Trophoblast cell (in vitro differentiated cells and primary cell): ENCODE data around the gene FSTL1.

ENCODE experiments used
- DNase-seq, 2 donors: peaks; one replicate each; pipeline ENCODE4 v3.0.0-alpha.2; 2016
- H2AFZ ChIP-seq: 2 replicates; pipeline ENCODE4 v1.6.1; 2013; ENCODE audit warnings: low read length, moderate library complexity, mild to moderate bottlenecking; ENCODE audit not compliant: insufficient read depth, poor library complexity
- H2AK5ac ChIP-seq: 2 replicates; pipeline ENCODE4 v1.6.1; 2013; ENCODE audit warnings: mild to moderate bottlenecking, low read length
- H2BK120ac ChIP-seq: 2 replicates; pipeline ENCODE4 v1.6.1; 2013; ENCODE audit warnings: low read length, mild to moderate bottlenecking, moderate library complexity; ENCODE audit not compliant: insufficient read depth, poor library complexity
- H2BK12ac ChIP-seq: 2 replicates; pipeline ENCODE4 v1.6.1; 2013; ENCODE audit warnings: mild to moderate bottlenecking, low read length, moderate library complexity
- H2BK5ac ChIP-seq: 2 replicates; pipeline ENCODE4 v1.6.1; 2013; ENCODE audit warnings: low read length, low read depth, moderate library complexity, mild to moderate bottlenecking; ENCODE audit not compliant: poor library complexity
- H3K14ac ChIP-seq: 2 replicates; pipeline ENCODE4 v1.6.1; 2013; ENCODE audit warnings: mild to moderate bottlenecking, low read length
- H3K18ac ChIP-seq: 2 replicates; pipeline ENCODE4 v1.6.1; 2013; ENCODE audit warnings: mild to moderate bottlenecking, low read length
- H3K23ac ChIP-seq: 2 replicates; pipeline ENCODE4 v1.6.1; 2013; ENCODE audit warnings: low read length
- H3K27ac ChIP-seq: 2 replicates; pipeline ENCODE4 v1.5.1; 2013; ENCODE audit warnings: low read depth, mild to moderate bottlenecking, inconsistent platforms, low read length, moderate library complexity
- H3K27me3 ChIP-seq: 2 replicates; pipeline ENCODE4 v1.6.1; 2013; ENCODE audit warnings: inconsistent platforms, mild to moderate bottlenecking, low read length, moderate library complexity; ENCODE audit not compliant: insufficient read depth
- H3K36me3 ChIP-seq, 2 experiments: 1 replicate in 1 of 2; 2 replicates in 1 of 2; pipeline ENCODE4 v1.6.1; 2013; ENCODE audit warnings: low read length in 2 of 2, mild to moderate bottlenecking in 2 of 2, moderate library complexity in 1 of 2; ENCODE audit not compliant: insufficient read depth in 2 of 2, control insufficient read depth in 1 of 2
- H3K4ac ChIP-seq: 2 replicates; pipeline ENCODE4 v1.6.1; 2013; ENCODE audit warnings: low read depth, mild to moderate bottlenecking, low read length, moderate library complexity
- H3K4me1 ChIP-seq, 2 experiments: 1 replicate in 1 of 2; 2 replicates in 1 of 2; pipeline ENCODE4 v1.6.1; 2013; ENCODE audit warnings: low read length in 2 of 2, mild to moderate bottlenecking in 2 of 2, moderate library complexity in 1 of 2; ENCODE audit not compliant: insufficient read depth in 2 of 2, control insufficient read depth in 1 of 2
- H3K4me2 ChIP-seq: 2 replicates; pipeline ENCODE4 v1.6.1; 2013; ENCODE audit warnings: inconsistent platforms, mild to moderate bottlenecking, low read length, moderate library complexity
- H3K4me3 ChIP-seq: 2 replicates; pipeline ENCODE4 v1.5.1; 2013; ENCODE audit warnings: mild to moderate bottlenecking, low read depth, low read length, inconsistent platforms
- H3K79me1 ChIP-seq: one replicate; pipeline ENCODE4 v1.6.1; 2013; ENCODE audit warnings: low read length
- H3K79me2 ChIP-seq: 2 replicates; pipeline ENCODE4 v1.6.1; 2013; ENCODE audit warnings: low read length, mild to moderate bottlenecking; ENCODE audit not compliant: control insufficient read depth, insufficient read depth, poor library complexity
- H3K9ac ChIP-seq: 2 replicates; pipeline ENCODE4 v1.6.1; 2013; ENCODE audit warnings: mild to moderate bottlenecking, low read length
- H3K9me3 ChIP-seq: 2 replicates; pipeline ENCODE4 v1.6.1; 2013; ENCODE audit warnings: low read depth, mild to moderate bottlenecking, control low read depth, inconsistent platforms, low read length; ENCODE audit not compliant: insufficient read depth
- H4K12ac ChIP-seq: 2 replicates; pipeline ENCODE4 v1.6.1; 2013; ENCODE audit warnings: low read depth, mild to moderate bottlenecking, low read length, moderate library complexity
- H4K8ac ChIP-seq: 2 replicates; pipeline ENCODE4 v1.6.1; 2013; ENCODE audit warnings: low read depth, mild to moderate bottlenecking, low read length, moderate library complexity
- H4K91ac ChIP-seq: one replicate; pipeline ENCODE4 v1.6.1; 2013; ENCODE audit warnings: low read depth, mild to moderate bottlenecking, low read length, moderate library complexity
- WGBS: extraction: QIAGEN DNeasy Blood & Tissue Kit; methylation state at CpG from one replicate; pipeline ENCODE4 v1.1.7; 2013; ENCODE audit warnings: missing lambda C conversion rate; ENCODE audit not compliant: insufficient read length, insufficient coverage; ENCODE audit errors: extremely low coverage; 5-methylcytosine and 5-hydroxymethylcytosine counted together

FSTL1 gene

DNA sequence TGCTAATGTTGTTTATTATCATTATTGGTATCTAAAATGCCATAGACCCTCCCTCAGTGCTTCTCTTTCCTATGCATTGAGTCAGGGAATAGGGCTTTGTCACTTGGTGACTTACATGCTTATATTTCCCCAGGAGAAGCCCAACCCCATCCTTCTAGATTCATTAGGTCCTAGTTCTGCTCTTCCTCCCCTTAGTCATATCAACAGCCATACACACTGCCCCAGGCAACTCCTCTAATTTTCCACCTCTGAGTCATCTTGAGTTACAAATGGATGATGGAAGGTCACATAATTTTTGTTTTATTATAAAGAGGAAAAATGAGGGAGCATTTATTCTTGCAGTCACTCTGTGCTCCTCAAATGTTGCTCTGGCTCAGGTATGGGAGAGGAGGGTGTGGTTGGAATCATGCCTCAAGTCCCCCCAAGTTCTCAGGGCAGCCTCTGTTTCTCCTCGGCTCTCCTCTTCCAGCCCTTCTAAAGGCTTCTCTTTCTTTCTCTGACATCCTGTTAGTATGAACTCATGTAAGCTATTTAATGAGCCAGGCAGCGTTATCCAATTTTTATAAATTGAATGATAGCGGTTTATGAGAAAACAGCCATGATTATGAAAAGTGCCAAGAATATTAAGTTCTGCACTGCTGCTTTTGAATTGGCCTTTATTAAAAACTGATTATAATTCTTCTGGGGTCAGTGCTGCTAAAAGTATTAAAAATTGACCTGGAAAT is 45.6 kb upstream of the FSTL1 start:
- Histone ChIP-seq H3K9ac (no peak overlapping the region), H3K4ac (no peak overlapping the region), H2BK120ac (no peak overlapping the region), H3K23ac (no peak overlapping the region), H3K27me3 (no peaks in the 10 kb centered on the region), H4K8ac (no peak overlapping the region), H3K14ac (no peak overlapping the region), H2AFZ (no peak overlapping the region), H3K18ac (no peak overlapping the region), H3K4me1 (peaks cover 0 to 1% of the 10 kb centered on the region in 2 experiments), H4K12ac (no peak overlapping the region), H4K91ac (no peak overlapping the region), H3K9me3 (peaks cover 3% of the 10 kb centered on the region), H3K79me1 (peaks cover 1% of the 10 kb centered on the region), H2AK5ac (no peak overlapping the region), H2BK5ac (no peak overlapping the region), H3K4me2 (no peak overlapping the region), H3K27ac (no peak overlapping the region), H3K36me3 (no peaks in the 10 kb centered on the region), H3K79me2 (peaks cover 2% of the 10 kb centered on the region), H3K4me3 (no peak overlapping the region), H2BK12ac (no peak overlapping the region)
- no CpG with 5 or more reads among the region's 3 CpGs for WGBS
- DNase-seq, result peak; percentile 66 to 87

DNA sequence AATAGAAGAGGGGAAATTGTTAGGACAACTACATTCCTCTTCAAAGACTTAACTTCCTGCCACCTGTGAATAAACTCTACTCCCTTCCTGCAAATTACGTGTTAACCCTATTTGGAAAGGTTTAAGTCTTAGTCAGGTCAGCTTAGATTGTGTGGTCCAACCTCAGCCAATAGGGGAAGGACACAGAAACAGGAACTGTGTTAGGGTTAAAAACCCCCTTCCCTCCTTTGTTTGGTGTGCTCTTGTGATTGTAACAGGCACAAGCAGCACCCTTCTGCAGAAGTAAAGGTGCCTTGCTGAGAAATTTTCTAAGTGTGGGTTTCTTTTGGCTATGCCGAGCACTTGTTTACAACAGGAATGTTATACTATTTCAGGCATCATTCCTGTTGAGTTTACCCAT is 45.0 kb upstream of the FSTL1 start:
- no peak overlapping the region for H2BK5ac ChIP-seq
- no peak overlapping the region for H3K23ac ChIP-seq
- no peak overlapping the region for H4K12ac ChIP-seq
- H3K9me3 ChIP-seq, result peaks cover 3% of the 10 kb centered on the region
- no peak overlapping the region for H2BK12ac ChIP-seq
- no peak overlapping the region for H2BK120ac ChIP-seq
- no peak overlapping the region for H3K4me3 ChIP-seq
- WGBS, result no CpG with 5 or more reads among the region's 2 CpGs
- H3K27me3 ChIP-seq, result no peaks in the 10 kb centered on the region
- H4K91ac ChIP-seq, result no peak overlapping the region
- H4K8ac ChIP-seq, result no peak overlapping the region
- H3K79me2 ChIP-seq, result peaks cover 2% of the 10 kb centered on the region
- DNase-seq, result no peak
- no peak overlapping the region for H2AFZ ChIP-seq
- no peak overlapping the region for H3K18ac ChIP-seq
- no peak overlapping the region for H3K27ac ChIP-seq
- no peaks in the 10 kb centered on the region for H3K36me3 ChIP-seq
- H3K79me1 ChIP-seq, result peaks cover 1% of the 10 kb centered on the region
- no peak overlapping the region for H3K4me2 ChIP-seq
- H3K14ac ChIP-seq, result no peak overlapping the region
- no peak overlapping the region for H2AK5ac ChIP-seq
- peaks cover 0 to 1% of the 10 kb centered on the region in 2 experiments for H3K4me1 ChIP-seq
- no peak overlapping the region for H3K9ac ChIP-seq
- no peak overlapping the region for H3K4ac ChIP-seq

DNA sequence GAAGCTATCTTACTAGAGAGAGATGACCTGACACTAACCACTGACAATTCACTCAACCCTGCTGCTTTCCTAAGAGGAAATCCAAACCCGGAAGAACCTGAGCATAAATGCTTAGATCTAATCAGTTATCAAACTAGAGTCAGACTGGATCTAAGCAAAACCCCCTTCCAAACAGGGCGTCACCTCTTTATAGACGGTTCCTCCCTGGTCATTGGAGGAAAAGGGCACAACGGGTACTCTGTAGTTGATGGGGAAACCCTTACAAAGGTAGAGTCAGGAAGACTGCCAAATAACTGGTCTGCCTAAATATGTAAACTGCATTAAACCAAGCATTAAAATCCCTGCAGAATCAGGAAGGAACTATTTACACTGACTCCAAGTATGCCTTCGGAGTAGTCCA is 41.3 kb upstream of the FSTL1 start:
- Histone ChIP-seq H3K36me3 (no peaks in the 10 kb centered on the region), H3K9me3 (peaks cover 7% of the 10 kb centered on the region), H2BK5ac (no peak overlapping the region), H3K4me3 (no peak overlapping the region), H3K79me1 (no peaks in the 10 kb centered on the region), H3K27ac (no peak overlapping the region), H3K4me1 (no peaks in the 10 kb centered on the region), H2AK5ac (no peak overlapping the region), H4K91ac (no peak overlapping the region), H3K9ac (no peak overlapping the region), H3K27me3 (no peaks in the 10 kb centered on the region), H3K18ac (no peak overlapping the region), H4K8ac (no peak overlapping the region), H2BK120ac (no peak overlapping the region), H3K14ac (no peak overlapping the region), H3K79me2 (no peaks in the 10 kb centered on the region), H2BK12ac (no peak overlapping the region), H2AFZ (no peak overlapping the region), H3K4me2 (no peak overlapping the region), H4K12ac (no peak overlapping the region), H3K4ac (no peak overlapping the region), H3K23ac (no peak overlapping the region)
- DNase-seq, result no peak
- WGBS, result no CpG with 5 or more reads among the region's 5 CpGs

DNA sequence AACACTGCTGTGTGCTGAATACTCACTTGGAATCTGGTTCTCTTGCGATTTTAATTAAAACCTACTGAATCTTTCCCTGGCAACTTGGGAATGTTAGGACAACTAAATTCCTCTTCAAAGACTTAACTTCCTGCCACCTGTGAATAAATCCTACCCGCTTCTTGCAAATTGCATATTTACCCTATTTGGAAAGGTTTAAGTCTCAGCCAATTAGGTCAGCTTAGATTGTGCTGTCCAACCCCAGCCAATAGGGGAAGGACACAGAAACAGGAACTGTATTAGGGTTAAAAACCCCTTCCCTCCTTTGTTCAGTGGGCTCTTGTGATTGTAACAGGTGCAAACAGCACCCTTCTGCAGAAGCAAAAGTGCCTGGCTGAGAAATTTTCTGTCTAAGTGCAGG is 38.6 kb upstream of the FSTL1 start:
- no peak overlapping the region for H2BK5ac ChIP-seq
- no CpG with 5 or more reads among the region's 2 CpGs for WGBS

More for the DNA sequence above, 38.6 kb upstream of the FSTL1 start:
- H3K4ac ChIP-seq, result no peak overlapping the region
- H2BK120ac ChIP-seq, result no peak overlapping the region
- H2AK5ac ChIP-seq, result no peak overlapping the region
- no peak for DNase-seq
- H3K9ac ChIP-seq, result no peak overlapping the region
- no peaks in the 10 kb centered on the region for H3K79me2 ChIP-seq
- no peak overlapping the region for H3K23ac ChIP-seq
- no peak overlapping the region for H2BK12ac ChIP-seq
- peaks cover 4% of the 10 kb centered on the region for H3K9me3 ChIP-seq
- no peaks in the 10 kb centered on the region for H3K36me3 ChIP-seq
- no peak overlapping the region for H4K8ac ChIP-seq
- no peak overlapping the region for H3K14ac ChIP-seq
- no peaks in the 10 kb centered on the region for H3K27me3 ChIP-seq
- H3K79me1 ChIP-seq, result no peaks in the 10 kb centered on the region
- H4K12ac ChIP-seq, result no peak overlapping the region
- no peak overlapping the region for H3K4me2 ChIP-seq
- H2AFZ ChIP-seq, result no peak overlapping the region
- no peak overlapping the region for H3K4me3 ChIP-seq
- no peak overlapping the region for H3K27ac ChIP-seq
- no peak overlapping the region for H3K18ac ChIP-seq
- no peaks in the 10 kb centered on the region for H3K4me1 ChIP-seq
- no peak overlapping the region for H4K91ac ChIP-seq
